Neutrophil (primary cell): ENCODE results near the gene KLHL40.

Experiments used
- H3K27ac ChIP-seq: fragments of 200-600 bp; sonication (generic); 2 replicates; pipeline ENCODE4 v1.5.1; 2016; ENCODE audit warnings: mild to moderate bottlenecking, moderate library complexity
- H3K27me3 ChIP-seq: fragments of 200-600 bp; sonication (generic); 2 replicates; pipeline ENCODE4 v1.6.0; 2016; ENCODE audit warnings: mild to moderate bottlenecking
- H3K36me3 ChIP-seq: fragments of 200-600 bp; sonication (generic); 2 replicates; pipeline ENCODE4 v1.5.1; 2017
- H3K4me1 ChIP-seq, 2 experiments: fragments of 200-600 bp in 1 of 2; sonication (generic) in 1 of 2; 1 replicate in 1 of 2; 2 replicates in 1 of 2; pipeline versions ENCODE4 v1.5.1 to v1.6.1; 2013 to 2016; ENCODE audit warnings: low read depth in 1 of 2, low read length in 1 of 2, mild to moderate bottlenecking in 1 of 2, moderate library complexity in 1 of 2; ENCODE audit not compliant: control insufficient read depth in 1 of 2, insufficient read depth in 1 of 2
- H3K4me3 ChIP-seq, 2 experiments: fragments of 200-600 bp in 1 of 2; sonication (generic) in 1 of 2; 1 replicate in 1 of 2; 2 replicates in 1 of 2; pipeline ENCODE4 v1.5.1; 2013 to 2016; ENCODE audit warnings: low read depth in 1 of 2, low read length in 1 of 2, mild to moderate bottlenecking in 1 of 2, moderate library complexity in 1 of 2
- H3K9me3 ChIP-seq: fragments of 200-600 bp; sonication (generic); 2 replicates; pipeline ENCODE4 v1.5.1; 2016
- CTCF ChIP-seq: fragments of 200-600 bp; sonication (generic); IDR thresholded peaks from 2 replicates; pipeline ENCODE4 v1.5.1; 2016; ENCODE audit warnings: antibody characterized with exemption

The KLHL40 gene

GRCh38 chr3:42704136-42704841, 19.0 kb downstream of the KLHL40 start:
- H3K36me3 ChIP-seq, result no peaks in the 10 kb centered on the region
- no peaks in the 10 kb centered on the region for H3K4me1 ChIP-seq
- peaks cover 3% of the 10 kb centered on the region for H3K27me3 ChIP-seq
- no peaks in the 10 kb centered on the region for H3K9me3 ChIP-seq
- no peak overlapping the region for H3K27ac ChIP-seq
- TF ChIP-seq CTCF, result no peak
- H3K4me3 ChIP-seq, result no peak overlapping the region

GRCh38 chr3:42705058-42705767, 19.9 kb downstream of the KLHL40 start:
- Histone ChIP-seq H3K27ac (no peak overlapping the region), H3K4me3 (no peak overlapping the region), H3K36me3 (no peaks in the 10 kb centered on the region), H3K27me3 (peaks cover 3% of the 10 kb centered on the region), H3K4me1 (no peaks in the 10 kb centered on the region), H3K9me3 (no peaks in the 10 kb centered on the region)
- no peak for TF ChIP-seq CTCF

- Histone ChIP-seq H3K4me1 (no peaks in the 10 kb centered on the region), H3K36me3 (no peaks in the 10 kb centered on the region), H3K27me3 (peaks cover 3% of the 10 kb centered on the region), H3K9me3 (no peaks in the 10 kb centered on the region), H3K4me3 (no peak overlapping the region), H3K27ac (no peak overlapping the region)
- TF ChIP-seq CTCF, result no peak
These were observed 20.7 kb downstream of the KLHL40 start for GRCh38 chr3:42705962-42706585.

- no peaks in the 10 kb centered on the region for H3K36me3 ChIP-seq
- no peaks in the 10 kb centered on the region for H3K9me3 ChIP-seq
- H3K27me3 ChIP-seq, result peaks cover 3% of the 10 kb centered on the region
- H3K27ac ChIP-seq, result no peak overlapping the region
- no peak for TF ChIP-seq CTCF
- no peaks in the 10 kb centered on the region for H3K4me1 ChIP-seq
- H3K4me3 ChIP-seq, result no peak overlapping the region
These were observed 21.6 kb downstream of the KLHL40 start for GRCh38 chr3:42706721-42707619.

- Histone ChIP-seq H3K4me1 (no peaks in the 10 kb centered on the region), H3K27me3 (no peaks in the 10 kb centered on the region), H3K9me3 (no peaks in the 10 kb centered on the region)
These were observed 22.5 kb downstream of the KLHL40 start for GRCh38 chr3:42707620-42708355.

More at GRCh38 chr3:42707620-42708355, 22.5 kb downstream of the KLHL40 start:
- H3K27ac ChIP-seq, result no peak overlapping the region
- no peak overlapping the region for H3K4me3 ChIP-seq
- no peak for TF ChIP-seq CTCF
- H3K36me3 ChIP-seq, result no peaks in the 10 kb centered on the region
